Measurements from ENCODE around the gene IL1RAPL1.

Gene IL1RAPL1

GRCh38 chrX:28884823-28885222 is 297.6 kb downstream of the IL1RAPL1 start:
- H3K4me3 ChIP-seq (ENCODE audit: control insufficient read depth in 1 of 7, extremely low read depth in 1 of 7, insufficient read depth in 4 of 7, low read depth in 2 of 7, low read length in 6 of 7): no peak overlapping the region
- ChIA-PET CTCF (no interaction called here), POLR2A (interaction anchor here (0.6 kb wide), 1 partner anchor 18 kb away, joined by 3 read pairs; no protein-coding TSS in a partner anchor)
- no peaks in the 10 kb centered on the region for H3K27me3 ChIP-seq (replicated peaks in 2 of 5; ENCODE audit: control insufficient read depth in 4 of 5, insufficient read depth in 5 of 5, low read length in 4 of 5)
- H3K4me1 ChIP-seq (ENCODE audit: control extremely low read depth in 1 of 4, control insufficient read depth in 4 of 4, insufficient read depth in 4 of 4, low read length in 3 of 4): no peaks in the 10 kb centered on the region
- no peaks in the 10 kb centered on the region for H3K9me3 ChIP-seq (ENCODE audit: control extremely low read depth in 1 of 5, control insufficient read depth in 4 of 5, insufficient read depth in 2 of 5, low read depth in 1 of 5, low read length in 4 of 5)
- no peak for DNase-seq
- no peaks in the 10 kb centered on the region for H3K36me3 ChIP-seq (ENCODE audit: control insufficient read depth in 4 of 4, insufficient read depth in 4 of 4, low read length in 3 of 4)
- no peak overlapping the region for H3K27ac ChIP-seq (ENCODE audit: insufficient read depth in 1 of 2, low read depth in 1 of 2, low read length in 2 of 2, poor library complexity in 1 of 2, severe bottlenecking in 2 of 2)
- no CpG with 5 or more reads among the region's 1 CpG for WGBS (ENCODE audit: insufficient coverage)

- no peaks in the 10 kb centered on the region for H3K9me3 ChIP-seq (ENCODE audit: control extremely low read depth in 1 of 5, control insufficient read depth in 4 of 5, insufficient read depth in 2 of 5, low read depth in 1 of 5, low read length in 4 of 5)
- DNase-seq: no peak
- CTCF ChIA-PET: no interaction called here
- H3K4me3 ChIP-seq (ENCODE audit: control insufficient read depth in 1 of 7, extremely low read depth in 1 of 7, insufficient read depth in 4 of 7, low read depth in 2 of 7, low read length in 6 of 7): no peak overlapping the region
- H3K27ac ChIP-seq (ENCODE audit: insufficient read depth in 1 of 2, low read depth in 1 of 2, low read length in 2 of 2, poor library complexity in 1 of 2, severe bottlenecking in 2 of 2): no peak overlapping the region
- no peaks in the 10 kb centered on the region for H3K4me1 ChIP-seq (ENCODE audit: control extremely low read depth in 1 of 4, control insufficient read depth in 4 of 4, insufficient read depth in 4 of 4, low read length in 3 of 4)
- POLR2A ChIA-PET: no interaction called here
- no peaks in the 10 kb centered on the region for H3K36me3 ChIP-seq (ENCODE audit: control insufficient read depth in 4 of 4, insufficient read depth in 4 of 4, low read length in 3 of 4)
- no peaks in the 10 kb centered on the region for H3K27me3 ChIP-seq (replicated peaks in 2 of 5; ENCODE audit: control insufficient read depth in 4 of 5, insufficient read depth in 5 of 5, low read length in 4 of 5)
- WGBS (ENCODE audit: insufficient coverage): no CpG with 5 or more reads among the region's 1 CpG
Measured at GRCh38 chrX:28888416-28888815, 301.2 kb downstream of the IL1RAPL1 start.

GRCh38 chrX:28889591-28890090 is 302.4 kb downstream of the IL1RAPL1 start:
- 78% methylated on average over 2 of the region's 8 CpGs for WGBS (ENCODE audit: insufficient coverage)
- H3K4me3 ChIP-seq (ENCODE audit: control insufficient read depth in 1 of 7, extremely low read depth in 1 of 7, insufficient read depth in 4 of 7, low read depth in 2 of 7, low read length in 6 of 7): no peak overlapping the region
- H3K4me1 ChIP-seq (ENCODE audit: control extremely low read depth in 1 of 4, control insufficient read depth in 4 of 4, insufficient read depth in 4 of 4, low read length in 3 of 4): no peaks in the 10 kb centered on the region
- CTCF ChIA-PET: no interaction called here
- no peak overlapping the region for H3K27ac ChIP-seq (ENCODE audit: insufficient read depth in 1 of 2, low read depth in 1 of 2, low read length in 2 of 2, poor library complexity in 1 of 2, severe bottlenecking in 2 of 2)
- POLR2A ChIA-PET: interaction anchor here (0.7 kb wide), 1 partner anchor 68 kb away, joined by 3 read pairs; no protein-coding TSS in a partner anchor
- no peak for DNase-seq
- no peaks in the 10 kb centered on the region for H3K36me3 ChIP-seq (ENCODE audit: control insufficient read depth in 4 of 4, insufficient read depth in 4 of 4, low read length in 3 of 4)
- no peaks in the 10 kb centered on the region for H3K27me3 ChIP-seq (replicated peaks in 2 of 5; ENCODE audit: control insufficient read depth in 4 of 5, insufficient read depth in 5 of 5, low read length in 4 of 5)
- no peaks in the 10 kb centered on the region for H3K9me3 ChIP-seq (ENCODE audit: control extremely low read depth in 1 of 5, control insufficient read depth in 4 of 5, insufficient read depth in 2 of 5, low read depth in 1 of 5, low read length in 4 of 5)

GRCh38 chrX:28901637-28902036 is 314.4 kb downstream of the IL1RAPL1 start:
- CTCF ChIA-PET: no interaction called here
- POLR2A ChIA-PET: no interaction called here
- 80% methylated on average over 2 of the region's 3 CpGs for WGBS (ENCODE audit: insufficient coverage)

GRCh38 chrX:28910487-28910886 is 323.2 kb downstream of the IL1RAPL1 start:
- H3K36me3 ChIP-seq (ENCODE audit: control insufficient read depth in 4 of 4, insufficient read depth in 4 of 4, low read length in 3 of 4): no peaks in the 10 kb centered on the region
- H3K4me3 ChIP-seq (ENCODE audit: control insufficient read depth in 1 of 7, extremely low read depth in 1 of 7, insufficient read depth in 4 of 7, low read depth in 2 of 7, low read length in 6 of 7): no peak overlapping the region
- POLR2A ChIA-PET: no interaction called here
- CTCF ChIA-PET: no interaction called here
- no peak for DNase-seq
- no peaks in the 10 kb centered on the region for H3K27me3 ChIP-seq (replicated peaks in 2 of 5; ENCODE audit: control insufficient read depth in 4 of 5, insufficient read depth in 5 of 5, low read length in 4 of 5)
- H3K9me3 ChIP-seq (ENCODE audit: control extremely low read depth in 1 of 5, control insufficient read depth in 4 of 5, insufficient read depth in 2 of 5, low read depth in 1 of 5, low read length in 4 of 5): no peaks in the 10 kb centered on the region
- no peaks in the 10 kb centered on the region for H3K4me1 ChIP-seq (ENCODE audit: control extremely low read depth in 1 of 4, control insufficient read depth in 4 of 4, insufficient read depth in 4 of 4, low read length in 3 of 4)
- no peak overlapping the region for H3K27ac ChIP-seq (ENCODE audit: insufficient read depth in 1 of 2, low read depth in 1 of 2, low read length in 2 of 2, poor library complexity in 1 of 2, severe bottlenecking in 2 of 2)
- no CpG with 5 or more reads among the region's 2 CpGs for WGBS (ENCODE audit: insufficient coverage)

More at GRCh38 chrX:28901637-28902036, 314.4 kb downstream of the IL1RAPL1 start:
- Histone ChIP-seq H3K4me1 (ENCODE audit: control extremely low read depth in 1 of 4, control insufficient read depth in 4 of 4, insufficient read depth in 4 of 4, low read length in 3 of 4) (no peaks in the 10 kb centered on the region), H3K27ac (ENCODE audit: insufficient read depth in 1 of 2, low read depth in 1 of 2, low read length in 2 of 2, poor library complexity in 1 of 2, severe bottlenecking in 2 of 2) (no peak overlapping the region), H3K27me3 (replicated peaks in 2 of 5; ENCODE audit: control insufficient read depth in 4 of 5, insufficient read depth in 5 of 5, low read length in 4 of 5) (no peaks in the 10 kb centered on the region), H3K4me3 (ENCODE audit: control insufficient read depth in 1 of 7, extremely low read depth in 1 of 7, insufficient read depth in 4 of 7, low read depth in 2 of 7, low read length in 6 of 7) (no peak overlapping the region), H3K36me3 (ENCODE audit: control insufficient read depth in 4 of 4, insufficient read depth in 4 of 4, low read length in 3 of 4) (no peaks in the 10 kb centered on the region), H3K9me3 (ENCODE audit: control extremely low read depth in 1 of 5, control insufficient read depth in 4 of 5, insufficient read depth in 2 of 5, low read depth in 1 of 5, low read length in 4 of 5) (no peaks in the 10 kb centered on the region)
- DNase-seq: no peak

- H3K9me3 ChIP-seq (ENCODE audit: control extremely low read depth in 1 of 5, control insufficient read depth in 4 of 5, insufficient read depth in 2 of 5, low read depth in 1 of 5, low read length in 4 of 5): no peaks in the 10 kb centered on the region
- H3K36me3 ChIP-seq (ENCODE audit: control insufficient read depth in 4 of 4, insufficient read depth in 4 of 4, low read length in 3 of 4): no peaks in the 10 kb centered on the region
- ChIA-PET POLR2A (no interaction called here), CTCF (no interaction called here)
- no peak overlapping the region for H3K4me3 ChIP-seq (ENCODE audit: control insufficient read depth in 1 of 7, extremely low read depth in 1 of 7, insufficient read depth in 4 of 7, low read depth in 2 of 7, low read length in 6 of 7)
- H3K4me1 ChIP-seq (ENCODE audit: control extremely low read depth in 1 of 4, control insufficient read depth in 4 of 4, insufficient read depth in 4 of 4, low read length in 3 of 4): no peaks in the 10 kb centered on the region
- H3K27me3 ChIP-seq (replicated peaks in 2 of 5; ENCODE audit: control insufficient read depth in 4 of 5, insufficient read depth in 5 of 5, low read length in 4 of 5): no peaks in the 10 kb centered on the region
- DNase-seq: no peak
- H3K27ac ChIP-seq (ENCODE audit: insufficient read depth in 1 of 2, low read depth in 1 of 2, low read length in 2 of 2, poor library complexity in 1 of 2, severe bottlenecking in 2 of 2): no peak overlapping the region
- 70% methylated on average over 4 of the region's 5 CpGs for WGBS (ENCODE audit: insufficient coverage)
Measured at GRCh38 chrX:28920153-28920943, 333.1 kb downstream of the IL1RAPL1 start.

GRCh38 chrX:28922106-28922505 is 334.9 kb downstream of the IL1RAPL1 start:
- ChIA-PET CTCF (no interaction called here), POLR2A (no interaction called here)
- no peak overlapping the region for H3K27ac ChIP-seq (ENCODE audit: insufficient read depth in 1 of 2, low read depth in 1 of 2, low read length in 2 of 2, poor library complexity in 1 of 2, severe bottlenecking in 2 of 2)
- H3K4me1 ChIP-seq (ENCODE audit: control extremely low read depth in 1 of 4, control insufficient read depth in 4 of 4, insufficient read depth in 4 of 4, low read length in 3 of 4): no peaks in the 10 kb centered on the region
- no CpG with 5 or more reads among the region's 2 CpGs for WGBS (ENCODE audit: insufficient coverage)
- H3K9me3 ChIP-seq (ENCODE audit: control extremely low read depth in 1 of 5, control insufficient read depth in 4 of 5, insufficient read depth in 2 of 5, low read depth in 1 of 5, low read length in 4 of 5): no peaks in the 10 kb centered on the region
- no peak overlapping the region for H3K4me3 ChIP-seq (ENCODE audit: control insufficient read depth in 1 of 7, extremely low read depth in 1 of 7, insufficient read depth in 4 of 7, low read depth in 2 of 7, low read length in 6 of 7)
- DNase-seq: no peak
- no peaks in the 10 kb centered on the region for H3K36me3 ChIP-seq (ENCODE audit: control insufficient read depth in 4 of 4, insufficient read depth in 4 of 4, low read length in 3 of 4)
- no peaks in the 10 kb centered on the region for H3K27me3 ChIP-seq (replicated peaks in 2 of 5; ENCODE audit: control insufficient read depth in 4 of 5, insufficient read depth in 5 of 5, low read length in 4 of 5)
